UCSD-AML1 (cell line): ENCODE measurements around the gene TCF12.
A peak's percentile ranks its signal among the peaks of the same experiment; 100 is the strongest.

Experiments used
- DNase-seq: peaks from one replicate; lab custom pipeline; 2025; ENCODE audit not compliant: unreplicated experiment; lab: John Stamatoyannopoulos, UW

TCF12 gene

GRCh38 chr15:57328897-57329296 is 410.5 kb downstream of the TCF12 start:
- DNase-seq = no peak

- peak; percentile 46 for DNase-seq
Measured at GRCh38 chr15:57329582-57330367, 411.3 kb downstream of the TCF12 start.

- DNase-seq = no peak
Measured at GRCh38 chr15:57330619-57331340, 412.3 kb downstream of the TCF12 start.

GRCh38 chr15:57332326-57332725 is 413.9 kb downstream of the TCF12 start:
- DNase-seq = no peak

- no peak for DNase-seq
Measured at GRCh38 chr15:57333487-57333886, 415.0 kb downstream of the TCF12 start.

GRCh38 chr15:57334257-57334656 is 415.8 kb downstream of the TCF12 start:
- peak; percentile 71 for DNase-seq

GRCh38 chr15:57335293-57335715 is 416.9 kb downstream of the TCF12 start:
- no peak for DNase-seq

- no peak for DNase-seq
Measured at GRCh38 chr15:57335719-57336118, 417.3 kb downstream of the TCF12 start.

GRCh38 chr15:57337868-57338411 is 419.5 kb downstream of the TCF12 start:
- DNase-seq = peak; percentile 57

GRCh38 chr15:57339321-57339720 is 420.9 kb downstream of the TCF12 start:
- DNase-seq = no peak
